BJ (cell line): ENCODE measurements around the gene ARHGAP11A. TPM values are rescaled to one million over a fixed set of nuclear protein-coding genes. Genes with fewer than 3 reads are reported as not detected.

ENCODE experiments used
- CTCF ChIA-PET: fragments of 350-600 bp; formaldehyde crosslinking; extraction: SDS; loops from one replicate; lab custom pipeline; 2021; ENCODE audit warnings: antibody characterized with exemption, inconsistent platforms; lab: Yijun Ruan, JAX
- POLR2A ChIA-PET: fragments of 300-600 bp; sonication (Branson Sonifier 250); formaldehyde crosslinking; extraction: SDS; loops from one replicate; lab custom pipeline; 2021; ENCODE audit warnings: antibody characterized with exemption; lab: Charles Lee
- DNase-seq: peaks from one replicate; pipeline ENCODE4 v3.0.0-alpha.2; 2011; ENCODE audit warnings: low read depth
- H3K27me3 ChIP-seq: 2 replicates; pipeline ENCODE4 v1.6.0; 2011; ENCODE audit warnings: low read length; ENCODE audit not compliant: control insufficient read depth, insufficient read depth
- H3K36me3 ChIP-seq: 2 replicates; pipeline ENCODE4 v1.5.1; 2011; ENCODE audit warnings: low read length; ENCODE audit not compliant: control insufficient read depth, insufficient read depth
- H3K4me3 ChIP-seq: 2 replicates; pipeline ENCODE4 v1.5.1; 2011; ENCODE audit warnings: low read depth, mild to moderate bottlenecking, control low read depth, low read length
- CTCF ChIP-seq: IDR thresholded peaks from 2 replicates; pipeline ENCODE4 v1.5.1; 2011; ENCODE audit warnings: low read depth, mild to moderate bottlenecking, control low read depth, inconsistent platforms, low read length, moderate library complexity; ENCODE audit not compliant: insufficient read depth
- polyA plus RNA-seq: library from polyadenylated mRNA; depleted of rRNA; stranded (reverse); fragments of >200 nt; gene quantifications from 2 replicates; pipeline ENCODE4 v1.2.3, GENCODE V29; 2011

Gene ARHGAP11A
- polyA plus RNA-seq, 1 experiment, result 5.5 TPM

GRCh38 chr15:32668942-32669341, 53.6 kb downstream of the ARHGAP11A start:
- no peak for DNase-seq
- POLR2A ChIA-PET, result interaction anchor here (0.6 kb wide), 1 partner anchor 171 kb away, joined by 3 read pairs; no protein-coding TSS in a partner anchor
- no peak overlapping the region for H3K4me3 ChIP-seq
- H3K36me3 ChIP-seq, result no peaks in the 10 kb centered on the region
- no peak for TF ChIP-seq CTCF
- H3K27me3 ChIP-seq, result no peaks in the 10 kb centered on the region
- CTCF ChIA-PET, result interaction anchor here (0.8 to 3.6 kb wide), 12 partner anchors 11 to 325 kb away, joined by 3 to 12 read pairs (median 4); no protein-coding TSS in a partner anchor

- peak; percentile 87 for DNase-seq
- ChIA-PET POLR2A (interaction anchor here (0.6 to 0.8 kb wide), 5 partner anchors 34 to 185 kb away, joined by 5 to 8 read pairs (median 7); no protein-coding TSS in a partner anchor), CTCF (interaction anchor here (0.6 to 3.6 kb wide), 15 partner anchors 8 to 324 kb away, joined by 3 to 12 read pairs (median 3); no protein-coding TSS in a partner anchor)
- Histone ChIP-seq H3K27me3 (no peaks in the 10 kb centered on the region), H3K36me3 (no peaks in the 10 kb centered on the region), H3K4me3 (peak overlapping the region; percentile 22)
- no peak for TF ChIP-seq CTCF
Measured at GRCh38 chr15:32669896-32670611, 54.8 kb downstream of the ARHGAP11A start.

GRCh38 chr15:32670623-32671022, 55.3 kb downstream of the ARHGAP11A start:
- POLR2A ChIA-PET, result interaction anchor here (0.8 kb wide), 1 partner anchor 34 kb away, joined by 5 read pairs; no protein-coding TSS in a partner anchor
- TF ChIP-seq CTCF, result no peak
- no peak for DNase-seq

GRCh38 chr15:32671339-32672325, 56.3 kb downstream of the ARHGAP11A start:
- Histone ChIP-seq H3K36me3 (no peaks in the 10 kb centered on the region), H3K27me3 (no peaks in the 10 kb centered on the region), H3K4me3 (no peak overlapping the region)
- ChIA-PET POLR2A (no interaction called here), CTCF (interaction anchor here (0.9 to 3.4 kb wide), 5 partner anchors 9 to 173 kb away, joined by 3 to 12 read pairs (median 3); no protein-coding TSS in a partner anchor)
- TF ChIP-seq CTCF, result no peak
- DNase-seq, result peak; percentile 54

More at GRCh38 chr15:32670623-32671022, 55.3 kb downstream of the ARHGAP11A start:
- Histone ChIP-seq H3K36me3 (no peaks in the 10 kb centered on the region), H3K27me3 (no peaks in the 10 kb centered on the region), H3K4me3 (no peak overlapping the region)
- CTCF ChIA-PET, result interaction anchor here (0.9 to 3.6 kb wide), 8 partner anchors 9 to 323 kb away, joined by 3 to 12 read pairs (median 3); no protein-coding TSS in a partner anchor
